Measurements from ENCODE around the gene WHRN. TPM values are rescaled to one million over a fixed set of nuclear protein-coding genes. Genes with fewer than 3 reads are reported as not detected.

The WHRN gene
- total RNA-seq, 2 experiments from 2014 or later, result 9.6 to 9.9 TPM

DNA sequence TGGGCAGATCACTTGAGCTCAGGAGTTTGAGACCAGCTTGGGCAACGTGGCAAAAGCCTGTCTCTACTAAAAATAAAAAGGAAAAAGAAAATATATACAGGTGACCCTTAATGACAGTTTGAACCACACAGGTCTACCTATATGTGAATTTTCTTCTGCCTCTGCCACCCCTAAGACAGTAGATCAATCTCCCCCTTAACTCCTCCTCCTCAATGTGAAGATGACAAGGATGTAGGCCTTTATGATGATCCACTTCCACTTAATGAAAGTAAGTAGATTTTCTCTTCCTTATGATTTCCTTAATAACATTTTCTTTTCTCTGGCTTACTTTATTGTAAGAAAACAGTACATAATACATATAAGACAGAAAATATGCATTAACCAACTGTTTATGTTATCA is 120.9 kb downstream of the WHRN start:
- ChIA-PET POLR2A (interaction anchor here (2.8 to 6.7 kb wide), 2 partner anchors 12 to 17 kb away, joined by 10 to 65 read pairs; no protein-coding TSS in a partner anchor), CTCF (interaction anchor here (0.8 to 10.7 kb wide), 6 partner anchors 8 to 311 kb away, joined by 3 to 137 read pairs (median 12); no protein-coding TSS in a partner anchor)

DNA sequence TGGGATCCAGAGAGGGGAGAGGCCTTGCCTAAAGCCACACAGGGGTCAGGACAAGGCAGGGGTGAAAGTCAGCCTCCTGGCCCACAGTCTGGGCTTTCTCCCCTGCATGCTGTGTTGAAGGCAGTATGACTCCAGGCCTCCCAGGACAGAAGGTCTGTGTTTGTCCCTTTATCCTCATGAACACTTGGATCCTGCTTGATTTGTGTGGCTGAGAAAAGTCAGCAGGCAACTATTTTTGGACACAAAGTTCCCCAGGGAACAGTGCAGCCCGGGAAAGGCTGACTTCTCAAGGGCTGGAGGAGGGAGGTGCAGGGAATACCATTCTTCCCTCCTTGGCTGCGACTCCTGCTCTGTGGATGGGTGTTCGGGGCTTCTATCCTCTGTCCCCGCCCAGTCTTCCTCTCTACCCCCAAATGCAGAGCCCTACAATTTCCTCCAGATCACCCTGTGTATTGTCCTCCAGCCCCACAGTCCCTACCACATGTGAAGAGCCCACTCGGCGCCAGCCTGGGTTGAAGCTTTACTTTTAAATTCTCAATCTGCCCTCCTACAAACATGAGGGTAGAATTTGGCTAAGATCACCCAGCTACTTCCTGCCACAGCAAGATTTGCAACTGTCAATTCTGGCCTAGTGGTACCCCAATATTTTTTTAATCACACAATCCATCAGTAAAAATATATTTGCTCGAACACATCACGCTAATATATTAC is 121.6 kb downstream of the WHRN start:
- POLR2A ChIA-PET, result interaction anchor here (0.7 to 6.7 kb wide), 3 partner anchors 12 to 17 kb away, joined by 3 to 65 read pairs (median 3); no protein-coding TSS in a partner anchor
- CTCF ChIA-PET, result interaction anchor here (0.8 to 10.7 kb wide), 6 partner anchors 13 to 311 kb away, joined by 3 to 137 read pairs (median 12); no protein-coding TSS in a partner anchor

GRCh38 chr9:114382699-114383520 is 122.4 kb downstream of the WHRN start:
- ChIA-PET POLR2A (interaction anchor here (0.7 to 6.7 kb wide), 4 partner anchors 11 to 16 kb away, joined by 3 to 65 read pairs (median 4); no protein-coding TSS in a partner anchor), CTCF (interaction anchor here (1.2 to 10.7 kb wide), 3 partner anchors 12 to 312 kb away, joined by 3 to 137 read pairs (median 4); no protein-coding TSS in a partner anchor)

DNA sequence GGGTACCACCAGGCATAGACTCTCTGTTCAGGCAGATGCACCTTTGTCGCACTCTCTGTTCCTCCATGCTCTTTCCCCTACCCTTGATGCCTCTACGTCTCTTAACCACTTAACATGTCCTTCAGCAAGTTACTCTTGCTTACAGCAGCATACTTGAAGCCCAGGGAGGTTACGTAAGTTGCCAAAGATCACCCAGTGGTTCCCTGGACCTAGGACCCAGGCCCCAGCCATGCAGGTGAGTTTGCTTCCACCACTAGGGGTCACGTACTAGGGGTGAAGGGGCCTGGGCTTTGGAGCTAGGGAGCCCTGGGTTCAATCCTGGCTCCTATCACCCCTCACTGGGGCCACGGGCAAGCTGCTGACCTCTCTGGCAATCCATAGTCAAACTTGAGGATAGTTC is 126.4 kb downstream of the WHRN start:
- ChIA-PET POLR2A (interaction anchor here (1.1 to 1.5 kb wide), 2 partner anchors 10 to 11 kb away, joined by 3 to 4 read pairs; no protein-coding TSS in a partner anchor), CTCF (interaction anchor here (0.9 to 1.8 kb wide), 5 partner anchors 12 to 272 kb away, joined by 3 to 8 read pairs (median 4); no protein-coding TSS in a partner anchor)

DNA sequence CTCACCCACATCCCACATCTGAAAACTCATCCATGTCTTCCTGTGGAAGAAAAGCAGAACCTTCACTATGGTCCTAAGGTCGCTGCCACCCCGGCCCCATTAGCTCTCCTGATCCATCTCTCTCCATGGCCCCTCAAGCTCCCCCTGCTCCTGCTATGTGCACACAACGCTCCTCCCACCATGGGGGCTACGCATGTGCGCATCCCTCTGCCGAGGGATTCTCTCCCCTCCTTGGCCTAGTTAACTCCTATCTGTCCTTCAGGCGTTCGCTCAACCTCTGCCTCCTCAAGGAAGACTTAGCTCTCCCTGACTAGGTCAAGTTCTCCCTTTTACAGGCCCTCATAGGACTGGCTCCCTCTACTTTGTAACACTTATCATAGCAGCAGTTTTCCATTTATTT is 127.3 kb downstream of the WHRN start:
- CTCF ChIA-PET, result interaction anchor here (1.0 to 1.8 kb wide), 2 partner anchors 11 to 12 kb away, joined by 3 to 8 read pairs; no protein-coding TSS in a partner anchor
- POLR2A ChIA-PET, result no interaction called here

DNA sequence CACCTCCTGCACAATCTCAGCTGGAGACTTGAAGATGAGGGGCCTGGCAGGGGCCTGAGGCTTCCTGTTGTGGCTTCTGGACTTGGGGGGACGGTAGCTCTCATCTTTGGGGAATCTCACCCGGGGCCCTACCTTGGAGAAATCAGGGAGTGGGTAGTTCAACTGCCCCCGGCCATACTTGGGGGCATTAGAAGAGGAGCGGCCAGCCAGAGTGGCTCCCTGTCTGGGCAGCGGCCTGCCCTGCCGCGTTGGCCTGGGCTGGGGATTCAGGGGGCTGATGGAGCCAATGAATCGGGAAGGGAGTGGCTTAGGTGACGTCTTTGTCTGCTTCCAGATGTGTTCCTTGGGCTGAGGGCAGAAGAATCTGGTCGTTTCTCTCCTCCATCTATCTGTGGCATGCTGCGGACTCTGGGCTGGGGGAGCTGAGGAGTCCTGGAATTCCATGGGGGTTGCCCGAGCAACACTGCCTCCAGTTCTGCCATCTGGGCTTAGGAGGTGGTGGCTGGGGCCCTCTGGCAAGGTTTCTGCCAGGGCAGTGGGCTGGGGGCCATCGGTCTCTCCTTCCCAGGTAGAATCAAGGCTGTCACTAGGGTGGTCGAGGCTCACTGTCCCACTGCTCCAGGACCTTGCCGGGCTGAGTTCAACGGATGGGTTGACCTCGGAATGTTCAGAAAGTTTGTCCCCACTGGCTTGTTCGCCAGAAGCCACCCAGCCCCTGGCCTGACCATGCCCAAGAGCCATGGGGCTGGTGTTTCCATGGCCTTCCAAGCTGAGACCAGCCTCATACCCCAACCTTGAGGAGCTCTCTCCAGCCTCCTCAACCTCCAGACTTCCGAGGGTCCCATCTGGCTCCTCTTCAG is 128.5 kb downstream of the WHRN start:
- POLR2A ChIA-PET, result interaction anchor here (0.9 to 1.1 kb wide), 2 partner anchors 9 to 15 kb away, joined by 3 read pairs; no protein-coding TSS in a partner anchor
- CTCF ChIA-PET, result interaction anchor here (0.7 to 1.0 kb wide), 3 partner anchors 8 to 27 kb away, joined by 3 read pairs; no protein-coding TSS in a partner anchor

- CTCF ChIA-PET, result interaction anchor here (0.7 to 9.3 kb wide), 3 partner anchors 8 to 10 kb away, joined by 3 to 137 read pairs (median 3); partner anchors contain the start of gene AKNA
- POLR2A ChIA-PET, result no interaction called here
Measured at GRCh38 chr9:114375386-114376175, 129.7 kb downstream of the WHRN start.

DNA sequence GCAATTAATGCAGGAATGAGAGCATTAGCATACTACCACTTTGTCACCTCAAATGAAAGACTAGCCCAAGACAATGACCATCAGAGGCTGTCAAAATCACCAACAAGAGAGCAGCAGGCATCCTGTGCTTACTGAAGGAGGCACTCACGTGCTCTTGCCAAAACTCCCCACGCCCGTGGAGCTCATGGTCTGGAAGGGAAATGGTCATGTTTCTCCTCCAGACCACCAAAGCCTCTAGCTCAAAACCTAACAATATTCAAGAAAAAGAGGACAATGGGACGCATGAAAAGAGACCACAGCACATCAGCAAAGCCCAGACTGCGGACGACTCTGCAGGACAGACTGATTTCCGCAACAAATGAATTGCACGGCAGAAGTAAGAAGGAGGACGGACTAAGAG is 130.3 kb downstream of the WHRN start:
- CTCF ChIA-PET, result interaction anchor here (9.3 kb wide), 1 partner anchor 11 kb away, joined by 137 read pairs; the partner anchor contains the start of gene AKNA
- POLR2A ChIA-PET, result no interaction called here

GRCh38 chr9:114373960-114374730 is 131.1 kb downstream of the WHRN start:
- CTCF ChIA-PET, result interaction anchor here (1.0 to 9.3 kb wide), 4 partner anchors 12 to 34 kb away, joined by 3 to 137 read pairs (median 4); partner anchors contain the start of gene AKNA
- POLR2A ChIA-PET, result interaction anchor here (0.7 to 4.1 kb wide), 2 partner anchors 12 to 27 kb away, joined by 3 to 65 read pairs; partner anchors contain the start of gene AKNA

GRCh38 chr9:114372921-114373448 is 132.3 kb downstream of the WHRN start:
- ChIA-PET POLR2A (interaction anchor here (0.6 to 4.1 kb wide), 6 partner anchors 10 to 54 kb away, joined by 3 to 65 read pairs (median 4); partner anchors contain the start of gene AKNA), CTCF (interaction anchor here (0.7 to 9.3 kb wide), 6 partner anchors 12 to 33 kb away, joined by 3 to 137 read pairs (median 4); partner anchors contain the start of gene AKNA)

GRCh38 chr9:114371973-114372917 is 133.0 kb downstream of the WHRN start:
- ChIA-PET CTCF (interaction anchor here (0.8 to 9.3 kb wide), 5 partner anchors 14 to 33 kb away, joined by 3 to 137 read pairs (median 4); partner anchors contain the start of gene AKNA), POLR2A (interaction anchor here (0.7 to 4.1 kb wide), 4 partner anchors 9 to 20 kb away, joined by 5 to 65 read pairs (median 6); partner anchors contain the start of gene AKNA)

DNA sequence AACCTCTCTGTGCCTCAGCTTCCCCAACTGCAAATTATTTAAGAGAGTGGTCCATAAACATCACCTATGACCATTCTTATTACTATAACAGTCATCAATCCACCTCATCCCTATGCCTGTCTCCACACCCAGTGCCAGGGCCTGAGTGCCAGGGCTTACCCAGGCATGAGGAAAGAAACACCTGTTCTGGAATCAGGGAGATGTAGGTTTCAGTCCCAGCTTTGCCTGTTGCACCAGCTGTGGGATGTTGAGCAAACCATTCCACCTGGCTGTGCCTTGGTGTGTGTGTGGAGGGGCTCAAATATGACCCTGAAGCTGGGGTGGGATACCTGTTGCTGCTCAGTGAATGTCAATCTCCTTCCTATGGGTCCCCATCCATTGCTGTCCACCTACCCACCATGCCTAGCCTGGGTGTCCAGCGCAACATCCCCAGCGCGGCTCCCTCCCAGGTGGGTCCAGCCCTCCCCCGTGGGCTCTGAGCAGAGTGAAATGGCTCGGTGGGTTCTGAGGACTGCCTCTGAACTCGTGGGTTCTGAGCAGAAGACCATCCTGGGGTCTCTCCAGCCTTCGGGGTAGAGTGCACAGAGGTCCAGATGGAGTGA is 133.8 kb downstream of the WHRN start:
- POLR2A ChIA-PET, result interaction anchor here (1.1 to 4.1 kb wide), 3 partner anchors 8 to 15 kb away, joined by 6 to 65 read pairs (median 7); partner anchors contain the start of gene AKNA
- CTCF ChIA-PET, result interaction anchor here (0.8 to 9.3 kb wide), 2 partner anchors 14 to 22 kb away, joined by 4 to 137 read pairs; partner anchors contain the start of gene AKNA

- POLR2A ChIA-PET, result interaction anchor here (2.5 to 4.1 kb wide), 2 partner anchors 8 to 15 kb away, joined by 7 to 65 read pairs; partner anchors contain the start of gene AKNA
Measured at GRCh38 chr9:114370968-114371320, 134.3 kb downstream of the WHRN start.

GRCh38 chr9:114370251-114370967 is 134.9 kb downstream of the WHRN start:
- ChIA-PET CTCF (interaction anchor here (9.3 kb wide), 1 partner anchor 15 kb away, joined by 137 read pairs; the partner anchor contains the start of gene AKNA), POLR2A (interaction anchor here (4.1 kb wide), 1 partner anchor 16 kb away, joined by 65 read pairs; the partner anchor contains the start of gene AKNA)

More at GRCh38 chr9:114370968-114371320, 134.3 kb downstream of the WHRN start:
- CTCF ChIA-PET, result interaction anchor here (0.8 to 9.3 kb wide), 2 partner anchors 15 to 22 kb away, joined by 4 to 137 read pairs; partner anchors contain the start of gene AKNA
